ENCODE data around the gene ZNF789.

The ZNF789 gene

DNA sequence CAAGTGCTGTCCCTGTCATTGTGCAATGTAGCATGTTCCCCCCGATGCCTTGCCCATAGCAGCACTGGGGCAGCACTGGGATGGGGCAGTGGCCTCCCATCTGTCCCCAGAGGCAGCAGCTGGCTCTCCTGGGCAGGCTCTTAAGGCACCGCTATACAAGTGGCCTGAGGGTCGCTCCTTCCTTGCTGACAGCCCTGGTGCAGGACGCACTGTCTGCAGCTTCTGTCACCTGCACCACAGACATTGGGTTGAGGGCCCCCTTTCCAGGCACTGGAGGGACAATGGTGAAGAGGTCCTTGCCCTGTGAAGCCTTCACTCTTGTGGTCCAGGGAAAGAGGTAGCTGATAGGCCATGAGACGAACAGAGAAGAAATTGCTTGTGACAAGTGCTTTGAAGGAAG is 23.4 kb upstream of the ZNF789 start:
- Histone ChIP-seq H3K27me3 (ENCODE audit: insufficient read depth, low read length) (no peaks in the 10 kb centered on the region), H4K20me1 (ENCODE audit: insufficient read depth, low read length) (no peaks in the 10 kb centered on the region), H3F3A (ENCODE audit: insufficient read depth, low read length) (no peaks in the 10 kb centered on the region), H2AFZ (ENCODE audit: low read length) (no peak overlapping the region), H3K9me3 (ENCODE audit: low read length) (no peaks in the 10 kb centered on the region), H3K36me3 (ENCODE audit: insufficient read depth, low read length) (peaks cover 95% of the 10 kb centered on the region), H3K79me2 (ENCODE audit: insufficient read depth, low read length) (no peaks in the 10 kb centered on the region), H3K4me3 (ENCODE audit: low read depth, low read length, poor library complexity, severe bottlenecking) (no peak overlapping the region), H3K4me2 (ENCODE audit: low read length) (no peak overlapping the region), H3K9me2 (ENCODE audit: low read depth, low read length) (no peaks in the 10 kb centered on the region), H3K4me1 (ENCODE audit: insufficient read depth, low read length, severe bottlenecking) (no peaks in the 10 kb centered on the region), H3K9ac (ENCODE audit: low read length) (no peak overlapping the region), H3K27ac (ENCODE audit: low read depth, low read length, poor library complexity, severe bottlenecking) (no peak overlapping the region)
- TF ChIP-seq, protein P1, sequence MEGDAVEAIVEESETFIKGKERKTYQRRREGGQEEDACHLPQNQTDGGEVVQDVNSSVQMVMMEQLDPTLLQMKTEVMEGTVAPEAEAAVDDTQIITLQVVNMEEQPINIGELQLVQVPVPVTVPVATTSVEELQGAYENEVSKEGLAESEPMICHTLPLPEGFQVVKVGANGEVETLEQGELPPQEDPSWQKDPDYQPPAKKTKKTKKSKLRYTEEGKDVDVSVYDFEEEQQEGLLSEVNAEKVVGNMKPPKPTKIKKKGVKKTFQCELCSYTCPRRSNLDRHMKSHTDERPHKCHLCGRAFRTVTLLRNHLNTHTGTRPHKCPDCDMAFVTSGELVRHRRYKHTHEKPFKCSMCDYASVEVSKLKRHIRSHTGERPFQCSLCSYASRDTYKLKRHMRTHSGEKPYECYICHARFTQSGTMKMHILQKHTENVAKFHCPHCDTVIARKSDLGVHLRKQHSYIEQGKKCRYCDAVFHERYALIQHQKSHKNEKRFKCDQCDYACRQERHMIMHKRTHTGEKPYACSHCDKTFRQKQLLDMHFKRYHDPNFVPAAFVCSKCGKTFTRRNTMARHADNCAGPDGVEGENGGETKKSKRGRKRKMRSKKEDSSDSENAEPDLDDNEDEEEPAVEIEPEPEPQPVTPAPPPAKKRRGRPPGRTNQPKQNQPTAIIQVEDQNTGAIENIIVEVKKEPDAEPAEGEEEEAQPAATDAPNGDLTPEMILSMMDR (IDR thresholded peaks at IDR 0.05; ENCODE audit: low read length), result no peak
- TF ChIP-seq EZH2 (IDR thresholded peaks at IDR 0.05; ENCODE audit: borderline replicate concordance, low read length), result no peak

DNA sequence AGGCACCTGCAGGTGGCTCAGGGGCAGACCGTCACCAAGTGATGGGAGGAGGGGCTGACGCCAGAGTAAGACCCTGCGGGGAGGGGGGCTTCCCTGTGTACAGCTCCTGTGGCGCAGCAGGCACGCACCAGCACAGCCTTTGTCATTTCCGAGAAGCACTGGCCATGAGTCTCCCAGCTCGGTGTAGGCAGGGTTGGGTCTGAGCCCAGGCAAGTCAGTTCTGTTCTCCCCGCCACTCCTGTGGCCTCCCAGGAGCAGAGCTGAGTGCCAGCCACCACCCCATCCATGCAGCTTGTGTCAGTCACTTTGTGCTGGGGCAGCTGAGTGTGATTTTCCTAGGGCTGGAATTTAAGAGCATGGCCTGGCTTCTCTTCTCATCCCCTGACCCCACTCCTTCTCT is 20.8 kb upstream of the ZNF789 start:
- Histone ChIP-seq H3K9me2 (ENCODE audit: low read depth, low read length) (no peaks in the 10 kb centered on the region), H3K4me1 (ENCODE audit: insufficient read depth, low read length, severe bottlenecking) (no peaks in the 10 kb centered on the region), H3K27ac (ENCODE audit: low read depth, low read length, poor library complexity, severe bottlenecking) (no peak overlapping the region), H3K79me2 (ENCODE audit: insufficient read depth, low read length) (no peaks in the 10 kb centered on the region), H3K9ac (ENCODE audit: low read length) (no peak overlapping the region), H4K20me1 (ENCODE audit: insufficient read depth, low read length) (no peaks in the 10 kb centered on the region), H3K36me3 (ENCODE audit: insufficient read depth, low read length) (peaks cover 98% of the 10 kb centered on the region), H3K9me3 (ENCODE audit: low read length) (no peaks in the 10 kb centered on the region), H3K4me2 (ENCODE audit: low read length) (no peak overlapping the region), H3K27me3 (ENCODE audit: insufficient read depth, low read length) (no peaks in the 10 kb centered on the region), H3K4me3 (ENCODE audit: low read depth, low read length, poor library complexity, severe bottlenecking) (no peak overlapping the region), H2AFZ (ENCODE audit: low read length) (no peak overlapping the region), H3F3A (ENCODE audit: insufficient read depth, low read length) (no peaks in the 10 kb centered on the region)
- TF ChIP-seq, protein P1 (IDR thresholded peaks at IDR 0.05; ENCODE audit: low read length), result no peak
- no peak for TF ChIP-seq EZH2 (IDR thresholded peaks at IDR 0.05; ENCODE audit: borderline replicate concordance, low read length)

DNA sequence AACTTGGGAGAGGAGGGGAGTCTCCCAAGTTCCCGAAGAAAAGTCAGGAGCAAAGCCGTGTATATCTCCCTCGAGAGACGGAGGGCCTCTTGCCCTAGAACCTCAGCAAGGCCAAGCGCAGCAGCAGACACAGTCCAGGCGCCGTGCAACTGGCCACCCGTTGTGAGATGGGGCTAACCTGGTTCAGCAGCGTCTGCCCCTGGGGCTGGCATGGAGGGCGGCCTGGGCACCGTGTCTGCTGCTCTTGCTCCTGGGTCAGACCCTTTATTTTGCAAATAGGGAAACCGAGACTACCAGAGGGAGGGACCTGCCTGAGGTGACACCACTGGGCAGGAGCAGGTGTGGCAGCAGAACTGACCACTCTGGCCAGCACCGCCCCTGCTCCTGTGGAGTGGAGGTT is 20.1 kb upstream of the ZNF789 start:
- Histone ChIP-seq H2AFZ (ENCODE audit: low read length) (no peak overlapping the region), H3K9me3 (ENCODE audit: low read length) (no peaks in the 10 kb centered on the region), H3K79me2 (ENCODE audit: insufficient read depth, low read length) (no peaks in the 10 kb centered on the region), H3K4me3 (ENCODE audit: low read depth, low read length, poor library complexity, severe bottlenecking) (no peak overlapping the region), H3K4me2 (ENCODE audit: low read length) (no peak overlapping the region), H3K27me3 (ENCODE audit: insufficient read depth, low read length) (no peaks in the 10 kb centered on the region), H3K9me2 (ENCODE audit: low read depth, low read length) (no peaks in the 10 kb centered on the region), H3K27ac (ENCODE audit: low read depth, low read length, poor library complexity, severe bottlenecking) (no peak overlapping the region), H3K36me3 (ENCODE audit: insufficient read depth, low read length) (peaks cover 98% of the 10 kb centered on the region), H3F3A (ENCODE audit: insufficient read depth, low read length) (no peaks in the 10 kb centered on the region), H4K20me1 (ENCODE audit: insufficient read depth, low read length) (no peaks in the 10 kb centered on the region), H3K4me1 (ENCODE audit: insufficient read depth, low read length, severe bottlenecking) (no peaks in the 10 kb centered on the region), H3K9ac (ENCODE audit: low read length) (no peak overlapping the region)
- TF ChIP-seq EZH2 (IDR thresholded peaks at IDR 0.05; ENCODE audit: borderline replicate concordance, low read length), result no peak
- TF ChIP-seq, protein P1 (IDR thresholded peaks at IDR 0.05; ENCODE audit: low read length), result no peak

All from OCI-LY1 (cell line).